Loucy (cell line): ENCODE results near the gene SLC5A8.

ENCODE experiments used
- H2AFZ ChIP-seq: fragments of 200-600 bp; sonication (generic); 2 replicates; pipeline ENCODE4 v1.6.0; 2016; ENCODE audit warnings: antibody characterized with exemption, mild to moderate bottlenecking, low read length, moderate library complexity
- H3F3A ChIP-seq: fragments of 200-600 bp; 2 replicates; pipeline ENCODE4 v1.6.0; 2016; ENCODE audit warnings: antibody characterized with exemption, low read depth, mild to moderate bottlenecking
- H3K27me3 ChIP-seq: fragments of 200-600 bp; sonication (generic); 2 replicates; pipeline ENCODE4 v1.6.1; 2014; ENCODE audit warnings: low read length, mild to moderate bottlenecking; ENCODE audit not compliant: insufficient read depth, poor library complexity, severe bottlenecking
- H3K36me3 ChIP-seq: fragments of 200-600 bp; sonication (generic); 2 replicates; pipeline ENCODE4 v1.6.1; 2016; ENCODE audit warnings: low read length; ENCODE audit not compliant: insufficient read depth
- H3K4me1 ChIP-seq: fragments of 200-600 bp; sonication (generic); 2 replicates; pipeline ENCODE4 v1.5.1; 2014; ENCODE audit warnings: low read length, mild to moderate bottlenecking; ENCODE audit not compliant: insufficient read depth, poor library complexity, severe bottlenecking
- H3K4me2 ChIP-seq: fragments of 200-600 bp; sonication (generic); 2 replicates; pipeline ENCODE4 v1.6.0; 2014; ENCODE audit warnings: antibody characterized with exemption, low read length, low read depth, mild to moderate bottlenecking; ENCODE audit not compliant: poor library complexity, severe bottlenecking
- H3K4me3 ChIP-seq: fragments of 200-600 bp; sonication (generic); 2 replicates; pipeline ENCODE4 v1.5.1; 2014; ENCODE audit warnings: low read length, mild to moderate bottlenecking, mixed read lengths; ENCODE audit not compliant: poor library complexity, severe bottlenecking
- H3K79me2 ChIP-seq: fragments of 200-600 bp; sonication (generic); 2 replicates; pipeline ENCODE4 v1.6.1; 2014; ENCODE audit warnings: low read length; ENCODE audit not compliant: insufficient read depth
- H3K9ac ChIP-seq: fragments of 200-600 bp; sonication (generic); 2 replicates; pipeline ENCODE4 v1.6.0; 2014; ENCODE audit warnings: mild to moderate bottlenecking, low read depth, low read length, moderate library complexity; ENCODE audit not compliant: poor library complexity, severe bottlenecking
- H3K9me2 ChIP-seq: fragments of 200-600 bp; sonication (generic); replicated peaks from 2 replicates; pipeline ENCODE4 v1.6.1; 2016; ENCODE audit warnings: low read depth, low read length, mixed read lengths
- H3K9me3 ChIP-seq: fragments of 200-600 bp; sonication (generic); 2 replicates; pipeline ENCODE4 v1.6.1; 2014; ENCODE audit warnings: mild to moderate bottlenecking, antibody characterized with exemption, low read length, low read depth; ENCODE audit not compliant: insufficient read depth
- H4K20me1 ChIP-seq: fragments of 200-600 bp; sonication (generic); 2 replicates; pipeline ENCODE4 v1.6.0; 2014; ENCODE audit warnings: antibody characterized with exemption, low read length, mild to moderate bottlenecking; ENCODE audit not compliant: insufficient read depth, poor library complexity, severe bottlenecking
- CTCF ChIP-seq: fragments of 200-600 bp; sonication (generic); conservative IDR thresholded peaks from 2 replicates; pipeline ENCODE4 v1.5.1; 2014; ENCODE audit warnings: mild to moderate bottlenecking, antibody characterized with exemption, low read length
- EZH2phosphoT487 ChIP-seq: fragments of 200-600 bp; IDR thresholded peaks from 2 replicates; pipeline ENCODE4 v1.6.1; 2018; ENCODE audit warnings: antibody characterized with exemption, mild to moderate bottlenecking, moderate library complexity, borderline replicate concordance

SLC5A8 gene

GRCh38 chr12:101172316-101172715 is 37.7 kb downstream of the SLC5A8 start:
- Histone ChIP-seq H3K9ac (no peak overlapping the region), H3K9me2 (no peaks in the 10 kb centered on the region), H3K4me3 (no peak overlapping the region), H3K4me2 (no peak overlapping the region), H3K79me2 (no peaks in the 10 kb centered on the region), H3F3A (no peaks in the 10 kb centered on the region), H2AFZ (no peak overlapping the region), H4K20me1 (no peaks in the 10 kb centered on the region), H3K27me3 (no peaks in the 10 kb centered on the region), H3K36me3 (no peaks in the 10 kb centered on the region), H3K9me3 (no peaks in the 10 kb centered on the region), H3K4me1 (no peaks in the 10 kb centered on the region)
- no peak for TF ChIP-seq EZH2phosphoT487
- TF ChIP-seq CTCF: no peak; the same call in 1 of the 2 replicates

GRCh38 chr12:101168001-101168400 is 42.0 kb downstream of the SLC5A8 start:
- Histone ChIP-seq H3K9me2 (no peaks in the 10 kb centered on the region), H3K27me3 (no peaks in the 10 kb centered on the region), H3K4me3 (no peak overlapping the region), H2AFZ (no peak overlapping the region), H3K9me3 (no peaks in the 10 kb centered on the region), H3K4me1 (no peaks in the 10 kb centered on the region), H3K79me2 (no peaks in the 10 kb centered on the region), H3K9ac (no peak overlapping the region), H3K4me2 (no peak overlapping the region), H3K36me3 (no peaks in the 10 kb centered on the region), H4K20me1 (no peaks in the 10 kb centered on the region), H3F3A (no peaks in the 10 kb centered on the region)
- no peak for TF ChIP-seq EZH2phosphoT487
- TF ChIP-seq CTCF: no peak

- no peak overlapping the region for H2AFZ ChIP-seq
- H3K4me1 ChIP-seq: no peaks in the 10 kb centered on the region
- no peaks in the 10 kb centered on the region for H3K36me3 ChIP-seq
- H3K27me3 ChIP-seq: no peaks in the 10 kb centered on the region
- no peak overlapping the region for H3K4me2 ChIP-seq
- H3K9ac ChIP-seq: no peak overlapping the region
- no peaks in the 10 kb centered on the region for H3F3A ChIP-seq
- H3K79me2 ChIP-seq: no peaks in the 10 kb centered on the region
- no peak for TF ChIP-seq CTCF
- TF ChIP-seq EZH2phosphoT487: no peak
- no peaks in the 10 kb centered on the region for H3K9me2 ChIP-seq
- H3K9me3 ChIP-seq: no peaks in the 10 kb centered on the region
- H4K20me1 ChIP-seq: no peaks in the 10 kb centered on the region
- no peak overlapping the region for H3K4me3 ChIP-seq
These were observed 43.2 kb downstream of the SLC5A8 start for GRCh38 chr12:101166866-101167265.
